A549 (cell line): ENCODE measurements around the gene COMMD7. TPM values are rescaled to one million over a fixed set of nuclear protein-coding genes. Genes with fewer than 3 reads are reported as not detected.

Experiments
- ATAC-seq, 2 experiments: fragments of 200-7000 bp in 1 of 2; fragments of >200 bp in 1 of 2; cut with Nextera tagmentation in 1 of 2; cut with Tn5 transposase in 1 of 2; 3 replicates each; pipeline versions ENCODE4 v1.8.0 to v1.9.1; 2018 to 2020; ENCODE audit warnings: mild to moderate bottlenecking in 1 of 2, moderate library complexity in 1 of 2
- CTCF ChIA-PET: fragments of 300-600 bp; sonication (Branson Sonifier 250); formaldehyde crosslinking; extraction: SDS; loops from one replicate; lab custom pipeline; 2021; ENCODE audit warnings: antibody characterized with exemption, inconsistent platforms; lab: Yijun Ruan, JAX
- POLR2A ChIA-PET: fragments of 350-600 bp; formaldehyde crosslinking; extraction: SDS; loops from one replicate; lab custom pipeline; 2021; ENCODE audit warnings: antibody characterized with exemption, inconsistent platforms; lab: Yijun Ruan, JAX
- DNase-seq, 2 experiments: peaks; one replicate each; pipeline versions ENCODE4 v3.0.0 to v3.0.0-alpha.2; 2011 to 2016; ENCODE audit warnings: low read depth in 1 of 2, low spot score in 1 of 2
- FAIRE-seq: peaks from 2 replicates; lab custom pipeline; 2011; peaks lifted over from hg19 to GRCh38; lab: Jason Lieb, UNC
- H3K27ac ChIP-seq, 2 experiments: fragments of >200 bp; sonication (Bioruptor Twin); formaldehyde crosslinking; 3 replicates each; pipeline ENCODE4 v1.5.1; 2016 to 2017
- H3K4me1 ChIP-seq: fragments of >200 bp; sonication (Bioruptor Twin); formaldehyde crosslinking; 3 replicates; pipeline ENCODE4 v1.6.1; 2016
- H3K4me2 ChIP-seq: fragments of >200 bp; sonication (Bioruptor Twin); formaldehyde crosslinking; 3 replicates; pipeline ENCODE4 v1.6.1; 2016
- H3K4me3 ChIP-seq: fragments of >200 bp; sonication (Bioruptor Twin); formaldehyde crosslinking; 3 replicates; pipeline ENCODE4 v1.5.1; 2016
- H3K9me3 ChIP-seq: fragments of >200 bp; sonication (Bioruptor Twin); formaldehyde crosslinking; 3 replicates; pipeline ENCODE4 v1.6.1; 2016
- CBX8 ChIP-seq: fragments of 200-600 bp; sonication (generic); IDR thresholded peaks from 2 replicates; pipeline ENCODE4 v1.6.1; 2016
- CEBPB ChIP-seq, 2 experiments: fragments of >200 bp in 1 of 2; sonication (Bioruptor Twin) in 1 of 2; formaldehyde crosslinking in 1 of 2; IDR thresholded peaks; 2 replicates each; pipeline ENCODE4 v1.6.1; 2012 to 2016
- E2F6 ChIP-seq: IDR thresholded peaks from 2 replicates; pipeline ENCODE4 v1.6.1; 2012; ENCODE audit warnings: low read depth, borderline replicate concordance
- EHF ChIP-seq: fragments of 250-450 bp; sonication (Bioruptor Pico); IDR thresholded peaks from 2 replicates; pipeline ENCODE4 v1.5.0; 2020; ENCODE audit warnings: mild to moderate bottlenecking
- EHMT2 ChIP-seq: fragments of 200-600 bp; sonication (generic); IDR thresholded peaks from 2 replicates; pipeline ENCODE4 v1.6.1; 2016; ENCODE audit warnings: antibody characterized with exemption, low read depth, mild to moderate bottlenecking, moderate library complexity
- EP300 ChIP-seq, 2 experiments: fragments of >200 bp; sonication (Bioruptor Twin); formaldehyde crosslinking; IDR thresholded peaks; 2 replicates in 1 of 2; 3 replicates in 1 of 2; pipeline ENCODE4 v1.6.1; 2016 to 2017
- FOSB ChIP-seq: fragments of 250-450 bp; sonication (Bioruptor Pico); IDR thresholded peaks from 2 replicates; pipeline ENCODE4 v1.5.0; 2020; ENCODE audit warnings: mild to moderate bottlenecking, moderate library complexity
- HOXA7 ChIP-seq: fragments of 250-450 bp; sonication (Bioruptor Pico); IDR thresholded peaks from 2 replicates; pipeline ENCODE4 v1.5.0; 2020; ENCODE audit warnings: mild to moderate bottlenecking, moderate library complexity
- JUNB ChIP-seq: fragments of >200 bp; sonication (Bioruptor Twin); formaldehyde crosslinking; IDR thresholded peaks from 2 replicates; pipeline ENCODE4 v1.6.1; 2016
- MAFK ChIP-seq: fragments of 450-650 bp; IDR thresholded peaks from 2 replicates; pipeline ENCODE4 v1.6.1; 2014; ENCODE audit not compliant: partially characterized antibody
- NFE2L2 ChIP-seq: fragments of 150-350 bp; conservative IDR thresholded peaks from 2 replicates; pipeline ENCODE4 v1.6.1; 2014; ENCODE audit warnings: low read length
- NPAS2 ChIP-seq: fragments of 250-450 bp; sonication (Bioruptor Pico); IDR thresholded peaks from 2 replicates; pipeline ENCODE4 v1.8.0; 2022; ENCODE audit warnings: mild to moderate bottlenecking, moderate library complexity, borderline replicate concordance
- NR3C1 ChIP-seq: fragments of >200 bp; sonication (Bioruptor Twin); formaldehyde crosslinking; IDR thresholded peaks from 3 replicates; pipeline ENCODE4 v1.6.1; 2017
- PHF8 ChIP-seq: fragments of 200-600 bp; sonication (generic); IDR thresholded peaks from 2 replicates; pipeline ENCODE4 v1.6.1; 2016; ENCODE audit warnings: low read depth, mild to moderate bottlenecking, antibody characterized with exemption, moderate library complexity, borderline replicate concordance
- RARB ChIP-seq: fragments of 250-450 bp; sonication (Bioruptor Pico); IDR thresholded peaks from 2 replicates; pipeline ENCODE4 v1.8.0; 2021; ENCODE audit warnings: mild to moderate bottlenecking, moderate library complexity
- RCOR1 ChIP-seq: fragments of 150-350 bp; IDR thresholded peaks from 2 replicates; pipeline ENCODE4 v1.6.1; 2014; ENCODE audit warnings: antibody characterized with exemption, low read length, low read depth
- RFX5 ChIP-seq: fragments of 450-650 bp; IDR thresholded peaks from 2 replicates; pipeline ENCODE4 v1.7.1; 2014; ENCODE audit warnings: antibody characterized with exemption, mild to moderate bottlenecking, moderate library complexity
- TFCP2L1 ChIP-seq: fragments of 250-450 bp; sonication (Bioruptor Pico); IDR thresholded peaks from 2 replicates; pipeline ENCODE4 v1.5.0; 2021; ENCODE audit warnings: mild to moderate bottlenecking
- ZNF302 ChIP-seq: fragments of 250-450 bp; sonication (Bioruptor Pico); IDR thresholded peaks from 2 replicates; pipeline ENCODE4 v1.9.0; 2021; ENCODE audit warnings: inconsistent platforms, mild to moderate bottlenecking, moderate library complexity
- WGBS: methylation state at CpG from one replicate; pipeline ENCODE4 v1.1.6; 2017; ENCODE audit errors: missing lambda C conversion rate; 5-methylcytosine and 5-hydroxymethylcytosine counted together
- polyA plus RNA-seq, 4 experiments: library from polyadenylated mRNA; depleted of rRNA in 3 of 4; stranded (reverse); fragments of >200 nt; fragmentation: RNase III in 1 of 4; extraction: RNeasy Plus Mini Kit Qiagen cat#74134 plus additional on column Dnase treatment in 1 of 4; gene quantifications; 2 replicates in 3 of 4; 3 replicates in 1 of 4; pipeline ENCODE4 v1.2.3, GENCODE V29; 2011 to 2017
- TF ChIP-seq, protein P1 (sequence below): fragments of 150-350 bp; IDR thresholded peaks from 2 replicates; pipeline ENCODE4 v1.6.1; 2014; ENCODE audit warnings: low read depth, mild to moderate bottlenecking, low read length
- TF ChIP-seq, protein P2 (sequence below): fragments of >200 bp; sonication (Bioruptor Twin); formaldehyde crosslinking; IDR thresholded peaks from 3 replicates; pipeline ENCODE4 v1.6.1; 2016

COMMD7 gene
- polyA plus RNA-seq, 2 of the 4 experiments (the other 2 are of a cell fraction) = 55.7 to 74.1 TPM

- no peaks in the 10 kb centered on the region for H3K9me3 ChIP-seq
- DNase-seq (no peak), ATAC-seq (no peak), FAIRE-seq (no peak)
- H3K4me2 ChIP-seq = no peak overlapping the region
- peaks cover 13% of the 10 kb centered on the region for H3K4me1 ChIP-seq
- ChIA-PET POLR2A (interaction anchor here (0.7 kb wide), 2 partner anchors 10 to 227 kb away, joined by 4 to 5 read pairs; no protein-coding TSS in a partner anchor), CTCF (interaction anchor here (3.3 to 27.5 kb wide), 2 partner anchors 93 to 106 kb away, joined by 25 to 396 read pairs; partner anchors contain the start of gene DNMT3B)
- WGBS = 98% methylated on average over 2 of the region's 2 CpGs
- no peak overlapping the region for H3K4me3 ChIP-seq
- TF ChIP-seq CBX8 (no peak), RCOR1 (no peak), PHF8 (no peak)
- H3K27ac ChIP-seq = no peak overlapping the region
Measured at GRCh38 chr20:32670773-32671455, 72.4 kb downstream of the COMMD7 start.

GRCh38 chr20:32667027-32667426 lies 76.2 kb downstream of the COMMD7 start:
- 44% methylated on average over 4 of the region's 5 CpGs for WGBS
- no peak overlapping the region; a peak in 1 of 6 replicates for H3K27ac ChIP-seq
- ATAC-seq (no peak), DNase-seq (no peak), FAIRE-seq (no peak)
- POLR2A ChIA-PET = no interaction called here
- CTCF ChIA-PET = interaction anchor here (0.7 to 27.5 kb wide), 6 partner anchors 9 to 152 kb away, joined by 3 to 396 read pairs (median 5); no protein-coding TSS in a partner anchor
- peaks cover 13% of the 10 kb centered on the region for H3K4me1 ChIP-seq
- no peak overlapping the region for H3K4me3 ChIP-seq
- H3K9me3 ChIP-seq = no peaks in the 10 kb centered on the region
- no peak for TF ChIP-seq NFE2L2
- no peak for TF ChIP-seq MAFK
- TF ChIP-seq EHF (CRISPR knock-in tag) = no peak
- no peak for TF ChIP-seq FOSB (CRISPR knock-in tag)
- TF ChIP-seq CEBPB (IDR thresholded peaks at IDR 0.05) = no peak
- no peak for TF ChIP-seq PHF8
- no peak for TF ChIP-seq NPAS2 (CRISPR knock-in tag)
- TF ChIP-seq, protein P1, sequence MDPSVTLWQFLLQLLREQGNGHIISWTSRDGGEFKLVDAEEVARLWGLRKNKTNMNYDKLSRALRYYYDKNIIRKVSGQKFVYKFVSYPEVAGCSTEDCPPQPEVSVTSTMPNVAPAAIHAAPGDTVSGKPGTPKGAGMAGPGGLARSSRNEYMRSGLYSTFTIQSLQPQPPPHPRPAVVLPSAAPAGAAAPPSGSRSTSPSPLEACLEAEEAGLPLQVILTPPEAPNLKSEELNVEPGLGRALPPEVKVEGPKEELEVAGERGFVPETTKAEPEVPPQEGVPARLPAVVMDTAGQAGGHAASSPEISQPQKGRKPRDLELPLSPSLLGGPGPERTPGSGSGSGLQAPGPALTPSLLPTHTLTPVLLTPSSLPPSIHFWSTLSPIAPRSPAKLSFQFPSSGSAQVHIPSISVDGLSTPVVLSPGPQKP = no peak
- no peak overlapping the region for H3K4me2 ChIP-seq

DNA sequence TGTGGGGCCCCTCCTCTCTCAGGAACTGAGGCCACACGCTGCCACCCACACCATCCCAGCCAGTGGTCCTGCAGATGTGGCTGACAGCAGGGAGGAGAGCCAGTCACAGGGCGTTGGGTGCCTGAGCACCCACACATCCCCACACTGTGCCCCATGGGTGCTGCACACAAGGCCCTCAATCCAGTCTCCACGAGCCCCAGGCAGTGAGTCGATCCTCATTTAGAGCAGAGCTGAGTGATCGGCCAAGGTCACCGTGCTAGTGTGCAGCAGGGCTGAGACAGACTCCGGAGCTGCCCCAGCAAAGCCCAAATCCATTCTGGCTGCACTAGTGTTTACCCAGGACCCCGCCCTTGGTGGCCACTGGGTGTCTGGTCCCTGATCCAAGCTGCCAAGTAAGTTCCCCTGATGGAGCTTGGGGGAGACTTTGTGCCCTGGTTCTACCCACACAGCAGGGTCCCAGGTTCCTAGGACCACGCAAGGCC lies 78.5 kb downstream of the COMMD7 start:
- H3K27ac ChIP-seq = peak overlapping the region; percentile 25 to 64; a peak in 4 of 6 replicates
- DNase-seq = no peak
- peak; percentile 45 to 47 for ATAC-seq
- no peak overlapping the region for H3K4me3 ChIP-seq
- ChIA-PET CTCF (interaction anchor here (0.8 to 30.0 kb wide), 9 partner anchors 9 to 280 kb away, joined by 3 to 670 read pairs (median 3); partner anchors contain the start of gene C20orf203), POLR2A (no interaction called here)
- no peak for FAIRE-seq
- no peaks in the 10 kb centered on the region for H3K9me3 ChIP-seq
- peak overlapping the region; percentile 42; the same call in 2 of the 3 replicates for H3K4me2 ChIP-seq
- 74% methylated on average over 6 of the region's 9 CpGs for WGBS
- H3K4me1 ChIP-seq = peaks cover 13% of the 10 kb centered on the region
- no peak for TF ChIP-seq JUNB
- no peak for TF ChIP-seq TFCP2L1 (CRISPR knock-in tag)
- TF ChIP-seq, protein P2, sequence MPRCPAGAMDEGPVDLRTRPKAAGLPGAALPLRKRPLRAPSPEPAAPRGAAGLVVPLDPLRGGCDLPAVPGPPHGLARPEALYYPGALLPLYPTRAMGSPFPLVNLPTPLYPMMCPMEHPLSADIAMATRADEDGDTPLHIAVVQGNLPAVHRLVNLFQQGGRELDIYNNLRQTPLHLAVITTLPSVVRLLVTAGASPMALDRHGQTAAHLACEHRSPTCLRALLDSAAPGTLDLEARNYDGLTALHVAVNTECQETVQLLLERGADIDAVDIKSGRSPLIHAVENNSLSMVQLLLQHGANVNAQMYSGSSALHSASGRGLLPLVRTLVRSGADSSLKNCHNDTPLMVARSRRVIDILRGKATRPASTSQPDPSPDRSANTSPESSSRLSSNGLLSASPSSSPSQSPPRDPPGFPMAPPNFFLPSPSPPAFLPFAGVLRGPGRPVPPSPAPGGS = no peak
- no peak for TF ChIP-seq NR3C1
- TF ChIP-seq HOXA7 = no peak
- no peak for TF ChIP-seq EP300 (IDR thresholded peaks at IDR 0.05)
- no peak for TF ChIP-seq ZNF302 (CRISPR knock-in tag)
- no peak for TF ChIP-seq RFX5
- TF ChIP-seq EHMT2 = no peak
- TF ChIP-seq E2F6 = no peak
- no peak for TF ChIP-seq RARB (CRISPR knock-in tag)
